ENCODE measurements around the gene ZNF354C. TPM values are rescaled to one million over a fixed set of nuclear protein-coding genes. Genes with fewer than 3 reads are reported as not detected.
A peak's percentile ranks its signal among the peaks of the same experiment; 100 is the strongest.

ZNF354C gene
- total RNA-seq, 1 donor from 2014 or later: 7.1 TPM

DNA sequence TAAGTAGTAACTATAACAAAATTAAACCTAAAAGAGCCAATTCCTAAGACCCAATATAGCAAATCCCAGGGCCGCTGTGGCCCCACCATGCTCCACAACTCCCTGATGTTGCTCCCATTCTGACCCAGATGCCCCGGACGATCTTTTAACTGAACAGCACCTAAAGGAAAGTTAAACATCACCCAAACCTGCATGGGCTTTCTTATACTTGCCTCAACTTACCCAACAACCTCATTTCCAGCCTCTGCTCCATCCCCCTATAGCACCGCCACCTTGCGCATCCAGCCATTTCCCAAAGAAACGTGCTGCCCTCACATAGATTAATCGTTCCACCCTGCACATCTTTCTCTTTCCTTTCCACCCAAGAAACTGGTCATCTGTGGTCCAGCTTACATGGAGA is 54.6 kb downstream of the ZNF354C start:
- no peak for TF ChIP-seq POLR2A (IDR thresholded peaks at IDR 0.05)
- TF ChIP-seq, protein P1, sequence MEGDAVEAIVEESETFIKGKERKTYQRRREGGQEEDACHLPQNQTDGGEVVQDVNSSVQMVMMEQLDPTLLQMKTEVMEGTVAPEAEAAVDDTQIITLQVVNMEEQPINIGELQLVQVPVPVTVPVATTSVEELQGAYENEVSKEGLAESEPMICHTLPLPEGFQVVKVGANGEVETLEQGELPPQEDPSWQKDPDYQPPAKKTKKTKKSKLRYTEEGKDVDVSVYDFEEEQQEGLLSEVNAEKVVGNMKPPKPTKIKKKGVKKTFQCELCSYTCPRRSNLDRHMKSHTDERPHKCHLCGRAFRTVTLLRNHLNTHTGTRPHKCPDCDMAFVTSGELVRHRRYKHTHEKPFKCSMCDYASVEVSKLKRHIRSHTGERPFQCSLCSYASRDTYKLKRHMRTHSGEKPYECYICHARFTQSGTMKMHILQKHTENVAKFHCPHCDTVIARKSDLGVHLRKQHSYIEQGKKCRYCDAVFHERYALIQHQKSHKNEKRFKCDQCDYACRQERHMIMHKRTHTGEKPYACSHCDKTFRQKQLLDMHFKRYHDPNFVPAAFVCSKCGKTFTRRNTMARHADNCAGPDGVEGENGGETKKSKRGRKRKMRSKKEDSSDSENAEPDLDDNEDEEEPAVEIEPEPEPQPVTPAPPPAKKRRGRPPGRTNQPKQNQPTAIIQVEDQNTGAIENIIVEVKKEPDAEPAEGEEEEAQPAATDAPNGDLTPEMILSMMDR (IDR thresholded peaks at IDR 0.05): no peak
- TF ChIP-seq POLR2AphosphoS5 (IDR thresholded peaks at IDR 0.05; ENCODE audit: insufficient read depth in 1 of 2, low read depth in 1 of 2): no peak
- peak in 1 of 2 donors; percentile 76 for DNase-seq (ENCODE audit: extremely low spot score in 2 of 2)
- no peaks in the 10 kb centered on the region for H3K36me3 ChIP-seq
- H3K27ac ChIP-seq: no peak overlapping the region
- H3K9me3 ChIP-seq: no peaks in the 10 kb centered on the region
- no peaks in the 10 kb centered on the region for H3K4me1 ChIP-seq
- intact Hi-C loops (cut with DNase I): no loop called here
- H3K4me3 ChIP-seq: no peak overlapping the region
- no peaks in the 10 kb centered on the region for H3K27me3 ChIP-seq

DNA sequence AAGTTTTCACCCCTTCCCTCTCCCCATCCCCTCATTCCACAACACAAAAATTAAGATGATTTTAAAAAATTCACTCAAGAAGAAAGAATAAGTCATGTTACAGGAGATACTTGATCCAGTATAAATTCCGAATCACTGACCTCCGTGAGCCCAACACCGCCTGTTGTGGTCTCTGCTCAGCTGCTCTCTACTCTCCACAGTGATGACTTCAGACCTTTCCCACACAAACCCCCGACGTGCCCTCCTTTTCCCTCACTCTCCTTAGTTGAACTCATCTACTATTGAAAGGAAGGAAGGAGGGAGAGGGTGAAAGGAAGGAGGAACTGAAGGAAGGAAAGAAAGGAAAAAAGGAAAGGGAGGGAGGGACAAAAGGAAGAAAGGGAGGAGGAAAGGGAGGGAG is 55.1 kb downstream of the ZNF354C start:
- DNase-seq (ENCODE audit: extremely low spot score in 2 of 2): peak in 1 of 2 donors; percentile 2
- no peaks in the 10 kb centered on the region for H3K9me3 ChIP-seq
- intact Hi-C loops (cut with DNase I): no loop called here
- no peak overlapping the region for H3K4me3 ChIP-seq
- H3K27me3 ChIP-seq: no peaks in the 10 kb centered on the region
- no peak overlapping the region for H3K27ac ChIP-seq
- no peaks in the 10 kb centered on the region for H3K4me1 ChIP-seq
- no peak for TF ChIP-seq POLR2A (IDR thresholded peaks at IDR 0.05)
- no peak for TF ChIP-seq POLR2AphosphoS5 (IDR thresholded peaks at IDR 0.05; ENCODE audit: insufficient read depth in 1 of 2, low read depth in 1 of 2)
- TF ChIP-seq, protein P1 (IDR thresholded peaks at IDR 0.05): no peak
- H3K36me3 ChIP-seq: no peaks in the 10 kb centered on the region

DNA sequence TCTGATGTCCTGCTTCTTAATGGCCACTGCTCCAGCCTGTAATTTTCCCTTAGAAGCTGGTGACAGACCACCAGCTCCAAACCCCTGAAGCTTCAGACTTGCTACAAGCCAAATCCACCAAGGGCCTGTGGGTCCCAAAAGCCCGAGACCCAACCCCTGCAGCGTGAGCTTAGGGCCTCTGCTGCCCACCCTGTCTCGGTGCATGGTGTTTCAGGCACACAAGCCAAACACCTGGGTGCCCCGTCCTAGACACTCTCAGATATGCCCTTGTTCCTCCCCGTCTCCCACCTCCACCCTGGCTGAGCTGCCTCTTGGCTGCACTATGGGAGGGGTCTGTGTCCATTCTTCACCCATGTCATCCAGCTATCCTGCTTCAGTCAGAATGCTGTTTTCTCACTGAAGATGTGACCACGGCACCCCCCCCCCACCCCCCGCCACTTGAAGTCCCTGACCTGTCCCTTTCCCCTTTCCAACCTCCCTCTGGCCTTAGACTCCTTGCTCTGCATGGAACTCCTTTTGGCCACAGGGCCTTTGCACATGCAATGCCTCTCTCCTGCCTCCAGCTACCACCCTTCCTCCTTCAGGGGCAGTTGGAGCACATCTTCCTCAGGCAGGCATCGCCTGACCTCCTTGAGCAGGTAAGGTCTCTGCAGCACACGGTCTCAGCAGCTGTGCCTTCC is 55.8 kb downstream of the ZNF354C start:
- Histone ChIP-seq H3K9me3 (no peaks in the 10 kb centered on the region), H3K4me3 (no peak overlapping the region), H3K27me3 (no peaks in the 10 kb centered on the region), H3K36me3 (no peaks in the 10 kb centered on the region), H3K27ac (no peak overlapping the region), H3K4me1 (no peaks in the 10 kb centered on the region)
- peak; percentile 70 to 89 for DNase-seq (ENCODE audit: extremely low spot score in 2 of 2)
- intact Hi-C loops (cut with DNase I): no loop called here
- TF ChIP-seq POLR2A (IDR thresholded peaks at IDR 0.05) (no peak), POLR2AphosphoS5 (IDR thresholded peaks at IDR 0.05; ENCODE audit: insufficient read depth in 1 of 2, low read depth in 1 of 2) (no peak)
- TF ChIP-seq, protein P1 (IDR thresholded peaks at IDR 0.05): no peak

DNA sequence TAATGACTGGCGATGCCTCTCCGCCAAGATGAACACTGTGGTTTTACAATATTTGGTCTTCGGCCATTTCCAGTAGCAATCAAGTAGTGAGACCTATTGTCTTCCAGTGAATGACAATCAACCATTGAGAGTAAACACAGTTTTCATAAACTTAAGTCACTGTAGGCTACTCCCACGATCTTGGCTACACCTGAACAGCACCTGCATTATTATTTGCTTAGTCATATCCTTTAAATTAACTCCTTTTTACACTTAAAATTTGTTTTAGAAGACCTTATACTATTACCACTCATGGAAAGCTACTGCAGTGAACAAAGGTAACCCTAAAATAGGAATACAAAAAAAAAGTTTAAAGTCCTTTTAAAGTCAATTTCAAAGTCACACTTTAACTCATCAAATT is 58.2 kb downstream of the ZNF354C start:
- H3K9me3 ChIP-seq: no peaks in the 10 kb centered on the region
- no peaks in the 10 kb centered on the region for H3K36me3 ChIP-seq
- H3K4me3 ChIP-seq: no peak overlapping the region
- H3K27ac ChIP-seq: no peak overlapping the region
- no peaks in the 10 kb centered on the region for H3K4me1 ChIP-seq
- no peaks in the 10 kb centered on the region for H3K27me3 ChIP-seq
- TF ChIP-seq POLR2AphosphoS5 (IDR thresholded peaks at IDR 0.05; ENCODE audit: insufficient read depth in 1 of 2, low read depth in 1 of 2) (no peak), POLR2A (IDR thresholded peaks at IDR 0.05) (no peak)
- TF ChIP-seq, protein P1 (IDR thresholded peaks at IDR 0.05): no peak
- intact Hi-C loops (cut with DNase I): no loop called here
- no peak for DNase-seq (ENCODE audit: extremely low spot score in 2 of 2)

DNA sequence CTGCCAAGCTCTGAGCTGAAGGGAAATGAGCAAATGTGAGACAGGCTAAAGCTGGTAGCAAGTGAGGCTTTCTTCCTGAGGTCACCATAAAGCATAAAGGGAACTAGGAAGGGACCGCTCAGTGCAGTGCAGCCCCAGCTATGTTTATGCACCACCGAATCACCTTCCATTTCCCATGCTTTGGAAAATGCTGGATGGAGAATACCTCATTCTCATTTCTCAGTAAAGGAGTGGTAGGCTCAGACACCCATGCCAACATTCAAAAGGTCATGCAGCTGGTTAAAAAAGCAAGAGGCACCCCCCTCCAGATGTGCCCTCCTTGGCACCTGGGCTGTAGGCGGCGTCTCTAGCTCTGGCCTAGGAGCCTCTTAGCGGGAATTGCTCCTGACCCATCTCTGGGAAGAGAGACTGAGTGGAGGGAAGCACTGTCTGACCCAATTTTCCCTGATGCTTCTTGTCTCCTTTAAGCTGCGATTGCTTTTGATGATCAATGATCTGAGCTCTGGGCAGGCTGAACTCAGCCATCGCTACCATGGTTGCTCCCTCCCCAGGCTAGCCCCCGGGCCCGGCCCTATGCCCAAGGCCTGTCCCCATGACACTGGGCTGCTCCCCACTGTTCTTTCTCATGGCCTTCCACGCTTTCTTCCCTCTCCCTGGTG is 58.7 kb downstream of the ZNF354C start:
- DNase-seq (ENCODE audit: extremely low spot score in 2 of 2): peak in 1 of 2 donors; percentile 13
- intact Hi-C loops (cut with DNase I): no loop called here
- Histone ChIP-seq H3K27me3 (no peaks in the 10 kb centered on the region), H3K4me3 (no peak overlapping the region), H3K9me3 (no peaks in the 10 kb centered on the region), H3K4me1 (no peaks in the 10 kb centered on the region), H3K27ac (no peak overlapping the region), H3K36me3 (no peaks in the 10 kb centered on the region)
- TF ChIP-seq, protein P1 (IDR thresholded peaks at IDR 0.05): no peak
- TF ChIP-seq POLR2AphosphoS5 (IDR thresholded peaks at IDR 0.05; ENCODE audit: insufficient read depth in 1 of 2, low read depth in 1 of 2) (no peak), POLR2A (IDR thresholded peaks at IDR 0.05) (no peak)

Measured in vagina (tissue), 2 donors.